ENCODE measurements around the gene TP53I11.

The TP53I11 gene

GRCh38 chr11:44955015-44955738 is 4.5 kb upstream of the TP53I11 start:
- H3K9me3 ChIP-seq (ENCODE audit: control insufficient read depth, low read length): no peaks in the 10 kb centered on the region
- no peaks in the 10 kb centered on the region for H3K27me3 ChIP-seq (replicated peaks; ENCODE audit: control insufficient read depth, insufficient read depth, low read length)
- peak; percentile 72 for DNase-seq (ENCODE audit: low read depth)
- peaks cover 13% of the 10 kb centered on the region for H3K4me1 ChIP-seq (ENCODE audit: control insufficient read depth, insufficient read depth, low read length)
- peak overlapping the region; percentile 47 for H3K9ac ChIP-seq (ENCODE audit: low read length)
- no peaks in the 10 kb centered on the region for H3K36me3 ChIP-seq (ENCODE audit: control insufficient read depth, insufficient read depth, low read length, severe bottlenecking)
- H3K4me3 ChIP-seq (ENCODE audit: low read length): no peak overlapping the region

GRCh38 chr11:44954051-44954906 is 3.6 kb upstream of the TP53I11 start:
- H3K36me3 ChIP-seq (ENCODE audit: control insufficient read depth, insufficient read depth, low read length, severe bottlenecking): no peaks in the 10 kb centered on the region
- no peak overlapping the region for H3K9ac ChIP-seq (ENCODE audit: low read length)
- H3K9me3 ChIP-seq (ENCODE audit: control insufficient read depth, low read length): no peaks in the 10 kb centered on the region
- H3K27me3 ChIP-seq (replicated peaks; ENCODE audit: control insufficient read depth, insufficient read depth, low read length): no peaks in the 10 kb centered on the region
- DNase-seq (ENCODE audit: low read depth): no peak
- peaks cover 13% of the 10 kb centered on the region for H3K4me1 ChIP-seq (ENCODE audit: control insufficient read depth, insufficient read depth, low read length)
- H3K4me3 ChIP-seq (ENCODE audit: low read length): no peak overlapping the region

GRCh38 chr11:44952500-44953260 is 2.0 kb upstream of the TP53I11 start:
- Histone ChIP-seq H3K9me3 (ENCODE audit: control insufficient read depth, low read length) (no peaks in the 10 kb centered on the region), H3K4me3 (ENCODE audit: low read length) (no peak overlapping the region), H3K9ac (ENCODE audit: low read length) (no peak overlapping the region), H3K36me3 (ENCODE audit: control insufficient read depth, insufficient read depth, low read length, severe bottlenecking) (no peaks in the 10 kb centered on the region), H3K27me3 (replicated peaks; ENCODE audit: control insufficient read depth, insufficient read depth, low read length) (no peaks in the 10 kb centered on the region), H3K4me1 (ENCODE audit: control insufficient read depth, insufficient read depth, low read length) (peaks cover 26% of the 10 kb centered on the region)
- no peak for DNase-seq (ENCODE audit: low read depth)

GRCh38 chr11:44952082-44952481 is 1.4 kb upstream of the TP53I11 start:
- H3K4me1 ChIP-seq (ENCODE audit: control insufficient read depth, insufficient read depth, low read length): peaks cover 30% of the 10 kb centered on the region
- DNase-seq (ENCODE audit: low read depth): no peak
- no peaks in the 10 kb centered on the region for H3K9me3 ChIP-seq (ENCODE audit: control insufficient read depth, low read length)
- H3K36me3 ChIP-seq (ENCODE audit: control insufficient read depth, insufficient read depth, low read length, severe bottlenecking): no peaks in the 10 kb centered on the region
- no peaks in the 10 kb centered on the region for H3K27me3 ChIP-seq (replicated peaks; ENCODE audit: control insufficient read depth, insufficient read depth, low read length)
- H3K9ac ChIP-seq (ENCODE audit: low read length): no peak overlapping the region
- H3K4me3 ChIP-seq (ENCODE audit: low read length): no peak overlapping the region

- Histone ChIP-seq H3K27me3 (replicated peaks; ENCODE audit: control insufficient read depth, insufficient read depth, low read length) (no peaks in the 10 kb centered on the region), H3K36me3 (ENCODE audit: control insufficient read depth, insufficient read depth, low read length, severe bottlenecking) (no peaks in the 10 kb centered on the region), H3K4me1 (ENCODE audit: control insufficient read depth, insufficient read depth, low read length) (peaks cover 43% of the 10 kb centered on the region), H3K4me3 (ENCODE audit: low read length) (peak overlapping the region; percentile 90), H3K9ac (ENCODE audit: low read length) (peak overlapping the region; percentile 95), H3K9me3 (ENCODE audit: control insufficient read depth, low read length) (no peaks in the 10 kb centered on the region)
- DNase-seq (ENCODE audit: low read depth): peak; percentile 70
Measured at GRCh38 chr11:44950031-44950624, 555 bp downstream of the TP53I11 start.

GRCh38 chr11:44949160-44950030 is 1.3 kb downstream of the TP53I11 start:
- Histone ChIP-seq H3K9ac (ENCODE audit: low read length) (peak overlapping the region; percentile 95), H3K36me3 (ENCODE audit: control insufficient read depth, insufficient read depth, low read length, severe bottlenecking) (peaks cover 4% of the 10 kb centered on the region), H3K4me1 (ENCODE audit: control insufficient read depth, insufficient read depth, low read length) (peaks cover 37% of the 10 kb centered on the region), H3K4me3 (ENCODE audit: low read length) (peak overlapping the region; percentile 90), H3K27me3 (replicated peaks; ENCODE audit: control insufficient read depth, insufficient read depth, low read length) (no peaks in the 10 kb centered on the region), H3K9me3 (ENCODE audit: control insufficient read depth, low read length) (no peaks in the 10 kb centered on the region)
- peak; percentile 52 for DNase-seq (ENCODE audit: low read depth)

GRCh38 chr11:44948155-44948554 is 2.5 kb downstream of the TP53I11 start:
- H3K4me3 ChIP-seq (ENCODE audit: low read length): no peak overlapping the region
- H3K36me3 ChIP-seq (ENCODE audit: control insufficient read depth, insufficient read depth, low read length, severe bottlenecking): peaks cover 10% of the 10 kb centered on the region
- H3K9me3 ChIP-seq (ENCODE audit: control insufficient read depth, low read length): no peaks in the 10 kb centered on the region
- DNase-seq (ENCODE audit: low read depth): no peak
- H3K4me1 ChIP-seq (ENCODE audit: control insufficient read depth, insufficient read depth, low read length): peaks cover 37% of the 10 kb centered on the region
- no peaks in the 10 kb centered on the region for H3K27me3 ChIP-seq (replicated peaks; ENCODE audit: control insufficient read depth, insufficient read depth, low read length)
- H3K9ac ChIP-seq (ENCODE audit: low read length): no peak overlapping the region

- Histone ChIP-seq H3K36me3 (ENCODE audit: control insufficient read depth, insufficient read depth, low read length, severe bottlenecking) (peaks cover 10% of the 10 kb centered on the region), H3K9ac (ENCODE audit: low read length) (peak overlapping the region; percentile 43), H3K9me3 (ENCODE audit: control insufficient read depth, low read length) (no peaks in the 10 kb centered on the region), H3K4me3 (ENCODE audit: low read length) (peak overlapping the region; percentile 20), H3K27me3 (replicated peaks; ENCODE audit: control insufficient read depth, insufficient read depth, low read length) (no peaks in the 10 kb centered on the region), H3K4me1 (ENCODE audit: control insufficient read depth, insufficient read depth, low read length) (peaks cover 37% of the 10 kb centered on the region)
- DNase-seq (ENCODE audit: low read depth): no peak
Measured at GRCh38 chr11:44947114-44947513, 3.6 kb downstream of the TP53I11 start.

GRCh38 chr11:44946263-44946662 is 4.4 kb downstream of the TP53I11 start:
- H3K36me3 ChIP-seq (ENCODE audit: control insufficient read depth, insufficient read depth, low read length, severe bottlenecking): peaks cover 10% of the 10 kb centered on the region
- no peaks in the 10 kb centered on the region for H3K27me3 ChIP-seq (replicated peaks; ENCODE audit: control insufficient read depth, insufficient read depth, low read length)
- DNase-seq (ENCODE audit: low read depth): no peak
- H3K9ac ChIP-seq (ENCODE audit: low read length): peak overlapping the region; percentile 43
- no peaks in the 10 kb centered on the region for H3K9me3 ChIP-seq (ENCODE audit: control insufficient read depth, low read length)
- peaks cover 45% of the 10 kb centered on the region for H3K4me1 ChIP-seq (ENCODE audit: control insufficient read depth, insufficient read depth, low read length)
- H3K4me3 ChIP-seq (ENCODE audit: low read length): peak overlapping the region; percentile 20

- Histone ChIP-seq H3K36me3 (ENCODE audit: control insufficient read depth, insufficient read depth, low read length, severe bottlenecking) (peaks cover 13% of the 10 kb centered on the region), H3K4me1 (ENCODE audit: control insufficient read depth, insufficient read depth, low read length) (peaks cover 50% of the 10 kb centered on the region), H3K9ac (ENCODE audit: low read length) (peak overlapping the region; percentile 33), H3K9me3 (ENCODE audit: control insufficient read depth, low read length) (no peaks in the 10 kb centered on the region), H3K27me3 (replicated peaks; ENCODE audit: control insufficient read depth, insufficient read depth, low read length) (no peaks in the 10 kb centered on the region), H3K4me3 (ENCODE audit: low read length) (no peak overlapping the region)
- no peak for DNase-seq (ENCODE audit: low read depth)
Measured at GRCh38 chr11:44945666-44946065, 5.0 kb downstream of the TP53I11 start.
